Stimulated activated CD8-positive, alpha-beta memory T cell treated with anti-CD3 and anti-CD28 coated beads, Interleukin-15, amount 100 ng/mL, for 4 hours (primary cell): Measurements from ENCODE around the gene TIAM1.

Source experiments
- DNase-seq, 2 donors: peaks; one replicate each; pipeline ENCODE4 v3.0.0-alpha.2; 2020; ENCODE audit warnings: low read depth in 2 of 2

The TIAM1 gene

GRCh38 chr21:31135531-31136184 lies 208.4 kb downstream of the TIAM1 start:
- DNase-seq = no peak

GRCh38 chr21:31133243-31133830 lies 210.7 kb downstream of the TIAM1 start:
- no peak for DNase-seq

- peak in 1 of 2 donors; percentile 48 for DNase-seq
These were observed 211.4 kb downstream of the TIAM1 start for GRCh38 chr21:31132574-31133242.

GRCh38 chr21:31130821-31131220 lies 213.2 kb downstream of the TIAM1 start:
- DNase-seq = no peak

- no peak for DNase-seq
These were observed 215.8 kb downstream of the TIAM1 start for GRCh38 chr21:31128234-31128633.

- no peak for DNase-seq
These were observed 220.1 kb downstream of the TIAM1 start for GRCh38 chr21:31124010-31124409.

- DNase-seq = no peak
These were observed 224.9 kb downstream of the TIAM1 start for GRCh38 chr21:31119199-31119598.

GRCh38 chr21:31117128-31117916 lies 226.7 kb downstream of the TIAM1 start:
- DNase-seq = no peak

GRCh38 chr21:31115249-31115648 lies 228.8 kb downstream of the TIAM1 start:
- no peak for DNase-seq

- DNase-seq = no peak
These were observed 233.0 kb downstream of the TIAM1 start for GRCh38 chr21:31111093-31111492.

- no peak for DNase-seq
These were observed 233.6 kb downstream of the TIAM1 start for GRCh38 chr21:31110430-31110829.

- no peak for DNase-seq
These were observed 236.2 kb downstream of the TIAM1 start for GRCh38 chr21:31107871-31108270.

- no peak for DNase-seq
These were observed 236.8 kb downstream of the TIAM1 start for GRCh38 chr21:31107176-31107785.

- DNase-seq = no peak
These were observed 240.3 kb downstream of the TIAM1 start for GRCh38 chr21:31103571-31104265.

GRCh38 chr21:31103163-31103562 lies 240.9 kb downstream of the TIAM1 start:
- no peak for DNase-seq

GRCh38 chr21:31099122-31099521 lies 244.9 kb downstream of the TIAM1 start:
- no peak for DNase-seq

GRCh38 chr21:31098576-31099005 lies 245.5 kb downstream of the TIAM1 start:
- DNase-seq = peak; percentile 25 to 39

- DNase-seq = no peak
These were observed 251.0 kb downstream of the TIAM1 start for GRCh38 chr21:31092832-31093625.

- no peak for DNase-seq
These were observed 253.7 kb downstream of the TIAM1 start for GRCh38 chr21:31090376-31090775.

GRCh38 chr21:31088474-31088751 lies 255.6 kb downstream of the TIAM1 start:
- DNase-seq = no peak
